ENCODE measurements around the gene FOXL3.

The FOXL3 gene

DNA sequence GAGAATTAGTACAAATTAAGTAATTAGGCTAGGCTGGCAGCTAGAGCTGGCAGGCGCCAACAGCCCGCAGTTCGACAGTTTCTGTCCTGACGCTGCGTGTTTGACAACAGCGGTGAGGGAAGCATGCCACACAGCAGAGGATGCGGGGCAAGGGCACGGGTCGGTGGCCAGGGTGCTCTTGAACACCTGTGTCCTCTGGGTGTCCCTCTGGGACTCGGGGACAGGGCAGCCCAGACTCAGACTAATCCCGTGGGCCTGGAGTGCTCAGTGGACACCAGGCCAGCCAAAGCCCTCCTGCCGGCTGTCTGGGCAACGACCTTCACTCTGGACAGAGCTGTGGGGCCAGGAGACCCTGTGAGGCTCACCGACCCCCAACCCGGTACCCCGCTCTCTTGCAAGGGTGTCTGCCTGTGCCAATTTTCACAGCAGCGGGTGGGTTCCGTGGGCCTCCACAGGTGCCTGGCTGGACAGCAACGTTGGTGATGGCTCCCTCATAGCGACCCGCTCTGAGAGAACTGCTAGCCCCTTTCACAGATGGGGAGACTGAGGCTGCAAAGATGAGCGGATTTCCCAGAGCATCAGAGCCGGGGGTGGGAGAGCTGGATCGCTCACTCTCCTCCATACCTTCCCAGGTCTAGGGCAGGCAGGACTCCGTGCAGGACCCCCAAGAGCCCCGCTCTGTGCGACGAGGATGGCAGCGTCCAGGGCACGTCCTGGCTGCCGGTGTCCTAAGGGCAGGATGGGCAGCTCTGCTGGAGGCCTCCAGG is 48.5 kb downstream of the FOXL3 start:
- DNase-seq (ENCODE audit: low read depth in 3 of 3), result no peak

DNA sequence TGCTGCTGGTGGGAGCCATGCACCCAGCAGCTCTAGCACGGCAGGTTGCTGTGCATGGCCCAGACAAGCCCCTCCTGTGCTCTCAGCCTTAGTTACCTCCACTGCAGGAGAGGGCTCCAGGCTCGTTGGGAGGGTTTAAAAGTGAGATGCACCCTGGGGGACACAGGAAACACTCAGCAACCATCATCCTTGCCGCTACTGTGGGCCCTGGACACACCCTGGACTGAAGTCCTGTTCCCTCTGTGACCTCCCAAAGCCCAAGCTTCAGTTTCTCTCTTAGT is 49.0 kb downstream of the FOXL3 start:
- no peak for DNase-seq (ENCODE audit: low read depth in 3 of 3)

DNA sequence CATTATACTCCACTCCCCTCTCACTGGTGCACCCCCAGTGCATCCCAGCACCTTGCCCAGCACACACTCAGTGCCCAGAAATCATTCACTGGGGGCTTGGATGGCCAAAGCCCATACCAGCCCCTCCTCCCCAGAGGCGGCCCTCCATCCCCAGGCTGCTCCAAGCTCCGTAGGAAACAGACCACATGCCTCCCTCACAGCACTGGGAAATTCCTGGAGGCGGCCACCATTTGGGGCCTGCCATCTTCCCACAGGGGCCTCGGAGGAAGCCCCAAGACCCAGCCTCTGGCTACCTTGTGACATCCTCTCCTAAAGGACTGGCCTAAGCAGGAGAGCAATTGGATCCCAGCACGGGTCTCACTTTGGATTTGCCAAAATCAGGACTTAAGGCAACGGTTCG is 49.7 kb downstream of the FOXL3 start:
- DNase-seq (ENCODE audit: low read depth in 3 of 3), result no peak

DNA sequence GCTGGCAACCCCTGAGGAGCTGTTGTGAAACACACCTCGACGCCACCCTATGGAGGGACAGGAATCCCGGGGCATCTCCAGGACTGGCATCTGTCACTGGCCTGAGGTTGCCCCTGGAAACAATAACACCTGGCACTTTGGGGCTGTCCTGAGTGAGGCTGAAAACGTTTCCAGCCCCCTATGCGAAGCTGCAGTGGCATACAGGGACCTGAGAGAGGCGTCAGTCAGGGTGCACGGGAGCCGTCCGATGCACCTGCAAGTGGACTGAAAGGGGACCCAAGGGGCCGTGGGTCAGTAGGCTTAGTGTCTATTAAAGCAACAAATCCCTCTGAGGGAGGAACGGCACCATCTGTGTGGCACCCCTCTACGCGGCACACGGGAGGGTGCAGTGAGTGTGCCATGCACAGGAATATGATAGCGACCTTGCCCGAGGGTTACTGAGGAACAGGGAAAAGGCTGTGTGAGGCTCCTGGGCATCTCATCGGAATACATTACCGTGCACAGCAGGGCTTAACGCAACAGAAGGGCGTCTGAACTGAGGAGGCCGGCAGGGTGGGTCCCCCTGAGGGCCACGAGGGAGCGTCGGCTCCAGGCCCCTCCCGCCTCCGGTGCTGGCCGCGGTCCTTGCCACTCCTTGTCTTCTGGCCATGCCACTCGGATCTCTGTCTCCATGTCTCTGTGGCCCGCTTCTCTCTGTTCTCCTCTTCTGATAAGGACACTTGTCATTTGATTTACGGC is 50.4 kb downstream of the FOXL3 start:
- no peak for DNase-seq (ENCODE audit: low read depth in 3 of 3)

All from stimulated activated CD4-positive, alpha-beta T cell treated with anti-CD3 and anti-CD28 coated beads, TNF-alpha, amount 100 ng/mL, for 24 hours (primary cell).